Loucy (cell line): Measurements from ENCODE around the gene NOL8.

Experiments used
- EZH2phosphoT487 ChIP-seq: fragments of 200-600 bp; IDR thresholded peaks from 2 replicates; pipeline ENCODE4 v1.6.1; 2018; ENCODE audit warnings: antibody characterized with exemption, mild to moderate bottlenecking, moderate library complexity, borderline replicate concordance
- TF ChIP-seq, protein P1 (sequence below): fragments of 200-600 bp; sonication (generic); conservative IDR thresholded peaks from 2 replicates; pipeline ENCODE4 v1.5.1; 2014; ENCODE audit warnings: mild to moderate bottlenecking, antibody characterized with exemption, low read length

GRCh38 chr9:92266486-92266885 is 58.7 kb downstream of the NOL8 start:
- TF ChIP-seq, protein P1, sequence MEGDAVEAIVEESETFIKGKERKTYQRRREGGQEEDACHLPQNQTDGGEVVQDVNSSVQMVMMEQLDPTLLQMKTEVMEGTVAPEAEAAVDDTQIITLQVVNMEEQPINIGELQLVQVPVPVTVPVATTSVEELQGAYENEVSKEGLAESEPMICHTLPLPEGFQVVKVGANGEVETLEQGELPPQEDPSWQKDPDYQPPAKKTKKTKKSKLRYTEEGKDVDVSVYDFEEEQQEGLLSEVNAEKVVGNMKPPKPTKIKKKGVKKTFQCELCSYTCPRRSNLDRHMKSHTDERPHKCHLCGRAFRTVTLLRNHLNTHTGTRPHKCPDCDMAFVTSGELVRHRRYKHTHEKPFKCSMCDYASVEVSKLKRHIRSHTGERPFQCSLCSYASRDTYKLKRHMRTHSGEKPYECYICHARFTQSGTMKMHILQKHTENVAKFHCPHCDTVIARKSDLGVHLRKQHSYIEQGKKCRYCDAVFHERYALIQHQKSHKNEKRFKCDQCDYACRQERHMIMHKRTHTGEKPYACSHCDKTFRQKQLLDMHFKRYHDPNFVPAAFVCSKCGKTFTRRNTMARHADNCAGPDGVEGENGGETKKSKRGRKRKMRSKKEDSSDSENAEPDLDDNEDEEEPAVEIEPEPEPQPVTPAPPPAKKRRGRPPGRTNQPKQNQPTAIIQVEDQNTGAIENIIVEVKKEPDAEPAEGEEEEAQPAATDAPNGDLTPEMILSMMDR = no peak
- no peak for TF ChIP-seq EZH2phosphoT487
